ENCODE measurements around the gene KRT14. TPM values are rescaled to one million over a fixed set of nuclear protein-coding genes. Genes with fewer than 3 reads are reported as not detected.
A peak's percentile ranks its signal among the peaks of the same experiment; 100 is the strongest.

Gene KRT14
- total RNA-seq (not detected), polyA plus RNA-seq (ENCODE audit: insufficient read depth, low read depth, low replicate concordance) (not detected)
- long read RNA-seq, donor 1: 0 reads
- long read RNA-seq, donor 2: 0 reads
- long read RNA-seq, donor 3: 0 reads
- long read RNA-seq, donor 4: 0 reads
- long read RNA-seq, donor 5: 0 reads
- long read RNA-seq, donor 6: 0 reads
- long read RNA-seq, donor 7: 0 reads
- long read RNA-seq, donor 8: 0 reads
- long read RNA-seq, donor 9: 0 reads
- long read RNA-seq, donor 10: 0 reads

GRCh38 chr17:41586863-41587495, at the start of gene KRT14:
Gene KRT14 (minus strand): TSS chr17:41586895. CDS start chr17:41586834, 61 bp downstream.
- TF ChIP-seq CTCF (IDR thresholded peaks at IDR 0.05; ENCODE audit: borderline replicate concordance, extremely low read depth, insufficient read depth): no peak
- Histone ChIP-seq H3K9me3 (ENCODE audit: control insufficient read depth in 2 of 3, insufficient read depth in 1 of 3, low read length in 3 of 3) (no peaks in the 10 kb centered on the region), H3K9ac (ENCODE audit: low read length in 3 of 3) (no peak within 1 kb of the TSS), H3K27me3 (ENCODE audit: control insufficient read depth, insufficient read depth, low read length) (no peaks in the 10 kb centered on the region), H3K4me1 (ENCODE audit: control insufficient read depth in 2 of 3, insufficient read depth in 2 of 3, low read depth in 1 of 3, low read length in 3 of 3) (no peaks in the 10 kb centered on the region), H3K36me3 (ENCODE audit: control insufficient read depth in 2 of 3, insufficient read depth in 3 of 3, low read length in 3 of 3) (no peaks in the 10 kb centered on the region), H3K27ac (ENCODE audit: low read depth in 2 of 2, low read length in 2 of 2) (no peak within 1 kb of the TSS), H3K4me3 (ENCODE audit: low read length in 3 of 3) (no peak within 1 kb of the TSS)
- intact Hi-C loops (cut with DNase I): no loop called here
- DNase-seq (no peak), FAIRE-seq (no peak)

GRCh38 chr17:41635121-41636097, 48.7 kb upstream of the KRT14 start:
- Histone ChIP-seq H3K9me3 (ENCODE audit: control insufficient read depth in 2 of 3, insufficient read depth in 1 of 3, low read length in 3 of 3) (no peaks in the 10 kb centered on the region), H3K4me3 (ENCODE audit: low read length in 3 of 3) (no peak overlapping the region), H3K27ac (ENCODE audit: low read depth in 2 of 2, low read length in 2 of 2) (no peak overlapping the region), H3K27me3 (ENCODE audit: control insufficient read depth, insufficient read depth, low read length) (no peaks in the 10 kb centered on the region), H3K4me1 (ENCODE audit: control insufficient read depth in 2 of 3, insufficient read depth in 2 of 3, low read depth in 1 of 3, low read length in 3 of 3) (no peaks in the 10 kb centered on the region), H3K36me3 (ENCODE audit: control insufficient read depth in 2 of 3, insufficient read depth in 3 of 3, low read length in 3 of 3) (no peaks in the 10 kb centered on the region), H3K9ac (ENCODE audit: low read length in 3 of 3) (no peak overlapping the region)
- TF ChIP-seq CTCF (IDR thresholded peaks at IDR 0.05; ENCODE audit: borderline replicate concordance, extremely low read depth, insufficient read depth): no peak
- intact Hi-C loops (cut with DNase I): no loop called here
- DNase-seq (peak in 1 of 5 donors; percentile 72), FAIRE-seq (no peak)

- no peak overlapping the region for H3K9ac ChIP-seq (ENCODE audit: low read length in 3 of 3)
- H3K4me3 ChIP-seq (ENCODE audit: low read length in 3 of 3): no peak overlapping the region
- DNase-seq (no peak), FAIRE-seq (no peak)
- no peaks in the 10 kb centered on the region for H3K27me3 ChIP-seq (ENCODE audit: control insufficient read depth, insufficient read depth, low read length)
- H3K27ac ChIP-seq (ENCODE audit: low read depth in 2 of 2, low read length in 2 of 2): no peak overlapping the region
- no peak for TF ChIP-seq CTCF (IDR thresholded peaks at IDR 0.05; ENCODE audit: borderline replicate concordance, extremely low read depth, insufficient read depth)
- no peaks in the 10 kb centered on the region for H3K36me3 ChIP-seq (ENCODE audit: control insufficient read depth in 2 of 3, insufficient read depth in 3 of 3, low read length in 3 of 3)
- no peaks in the 10 kb centered on the region for H3K9me3 ChIP-seq (ENCODE audit: control insufficient read depth in 2 of 3, insufficient read depth in 1 of 3, low read length in 3 of 3)
- intact Hi-C loops (cut with DNase I): no loop called here
- no peaks in the 10 kb centered on the region for H3K4me1 ChIP-seq (ENCODE audit: control insufficient read depth in 2 of 3, insufficient read depth in 2 of 3, low read depth in 1 of 3, low read length in 3 of 3)
These were observed 47.9 kb upstream of the KRT14 start for GRCh38 chr17:41634639-41635038.
